BE2C (cell line): ENCODE data around the gene SORBS1.

Experiments
- DNase-seq: peaks from one replicate; pipeline ENCODE4 v3.0.0-alpha.2; 2020
- H3K27me3 ChIP-seq: fragments of 250-450 bp; sonication (Bioruptor Pico); 2 replicates; pipeline ENCODE4 v1.5.1; 2020; ENCODE audit warnings: mild to moderate bottlenecking
- H3K36me3 ChIP-seq: fragments of 250-450 bp; sonication (Bioruptor Pico); 2 replicates; pipeline ENCODE4 v1.5.1; 2020; ENCODE audit warnings: mild to moderate bottlenecking
- H3K4me1 ChIP-seq: fragments of 250-450 bp; sonication (Bioruptor Pico); 2 replicates; pipeline ENCODE4 v1.5.1; 2020
- H3K4me3 ChIP-seq: 2 replicates; pipeline ENCODE4 v1.5.1; 2011; ENCODE audit warnings: low read depth, low read length
- H3K9me3 ChIP-seq: fragments of 250-450 bp; sonication (Bioruptor Pico); 2 replicates; pipeline ENCODE4 v1.5.1; 2020
- CTCF ChIP-seq: IDR thresholded peaks from 2 replicates; pipeline ENCODE4 v1.5.1; 2012; ENCODE audit warnings: mild to moderate bottlenecking, low read depth, low read length

Gene SORBS1

DNA sequence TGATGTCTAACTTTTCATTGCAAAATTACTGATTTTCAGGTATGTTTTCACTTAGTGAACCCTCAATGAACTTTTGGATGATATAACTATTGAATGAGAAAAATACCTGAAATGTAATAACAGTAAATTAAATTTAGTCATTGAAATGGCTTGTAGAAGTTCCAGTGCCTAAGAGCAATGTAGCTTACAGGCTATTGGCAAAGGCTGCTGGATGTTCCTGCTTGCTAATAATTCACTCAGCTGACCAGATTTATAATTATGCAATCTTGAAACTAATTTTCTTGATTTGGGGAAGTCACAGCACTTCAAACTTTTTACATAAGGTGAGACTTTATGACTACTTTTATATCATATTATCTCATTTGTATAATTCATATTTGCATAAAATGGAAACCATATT lies 73.2 kb downstream of the SORBS1 start:
- H3K4me3 ChIP-seq = no peak overlapping the region
- H3K27me3 ChIP-seq = no peaks in the 10 kb centered on the region
- no peaks in the 10 kb centered on the region for H3K9me3 ChIP-seq
- no peaks in the 10 kb centered on the region for H3K36me3 ChIP-seq
- no peak for DNase-seq
- no peak for TF ChIP-seq CTCF
- H3K4me1 ChIP-seq = no peaks in the 10 kb centered on the region

- DNase-seq = no peak
- no peaks in the 10 kb centered on the region for H3K4me1 ChIP-seq
- H3K36me3 ChIP-seq = no peaks in the 10 kb centered on the region
- no peaks in the 10 kb centered on the region for H3K27me3 ChIP-seq
- TF ChIP-seq CTCF = no peak
- H3K4me3 ChIP-seq = no peak overlapping the region
- H3K9me3 ChIP-seq = no peaks in the 10 kb centered on the region
Observed at GRCh38 chr10:95485056-95485844, 75.9 kb downstream of the SORBS1 start.

GRCh38 chr10:95482501-95483233 lies 78.5 kb downstream of the SORBS1 start:
- no peaks in the 10 kb centered on the region for H3K4me1 ChIP-seq
- no peaks in the 10 kb centered on the region for H3K27me3 ChIP-seq
- no peaks in the 10 kb centered on the region for H3K36me3 ChIP-seq
- no peaks in the 10 kb centered on the region for H3K9me3 ChIP-seq
- no peak for DNase-seq
- no peak for TF ChIP-seq CTCF
- no peak overlapping the region for H3K4me3 ChIP-seq

DNA sequence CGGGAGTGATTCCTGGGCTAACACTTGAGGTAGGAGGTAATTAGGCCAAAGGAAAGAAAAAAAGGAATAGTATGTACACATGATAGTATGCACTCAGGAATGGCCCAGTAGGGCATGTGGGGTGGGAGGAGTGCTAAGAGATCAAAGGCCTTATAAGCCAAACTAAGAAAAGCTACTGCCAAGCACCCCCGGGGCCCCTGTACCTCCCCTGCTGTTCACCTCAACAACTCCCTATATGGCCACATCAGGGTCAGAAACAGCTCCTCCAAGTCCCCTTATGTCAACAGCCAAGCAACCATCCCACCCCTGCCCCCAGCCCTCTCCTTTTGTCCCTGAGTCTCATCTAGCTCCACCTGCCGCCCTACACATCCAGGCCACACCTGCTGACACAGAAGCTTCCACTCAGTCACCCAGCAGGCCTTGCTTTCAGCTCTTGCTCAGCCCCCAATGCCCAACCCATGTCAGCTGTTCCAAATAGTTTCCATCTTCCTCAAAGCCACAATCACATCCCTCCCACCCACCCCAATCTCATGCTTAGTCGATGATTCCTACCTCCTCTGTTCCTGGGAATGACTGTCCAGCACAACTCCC lies 80.2 kb downstream of the SORBS1 start:
- Histone ChIP-seq H3K27me3 (no peaks in the 10 kb centered on the region), H3K9me3 (no peaks in the 10 kb centered on the region), H3K4me1 (no peaks in the 10 kb centered on the region), H3K36me3 (no peaks in the 10 kb centered on the region), H3K4me3 (no peak overlapping the region)
- TF ChIP-seq CTCF = no peak
- DNase-seq = no peak

DNA sequence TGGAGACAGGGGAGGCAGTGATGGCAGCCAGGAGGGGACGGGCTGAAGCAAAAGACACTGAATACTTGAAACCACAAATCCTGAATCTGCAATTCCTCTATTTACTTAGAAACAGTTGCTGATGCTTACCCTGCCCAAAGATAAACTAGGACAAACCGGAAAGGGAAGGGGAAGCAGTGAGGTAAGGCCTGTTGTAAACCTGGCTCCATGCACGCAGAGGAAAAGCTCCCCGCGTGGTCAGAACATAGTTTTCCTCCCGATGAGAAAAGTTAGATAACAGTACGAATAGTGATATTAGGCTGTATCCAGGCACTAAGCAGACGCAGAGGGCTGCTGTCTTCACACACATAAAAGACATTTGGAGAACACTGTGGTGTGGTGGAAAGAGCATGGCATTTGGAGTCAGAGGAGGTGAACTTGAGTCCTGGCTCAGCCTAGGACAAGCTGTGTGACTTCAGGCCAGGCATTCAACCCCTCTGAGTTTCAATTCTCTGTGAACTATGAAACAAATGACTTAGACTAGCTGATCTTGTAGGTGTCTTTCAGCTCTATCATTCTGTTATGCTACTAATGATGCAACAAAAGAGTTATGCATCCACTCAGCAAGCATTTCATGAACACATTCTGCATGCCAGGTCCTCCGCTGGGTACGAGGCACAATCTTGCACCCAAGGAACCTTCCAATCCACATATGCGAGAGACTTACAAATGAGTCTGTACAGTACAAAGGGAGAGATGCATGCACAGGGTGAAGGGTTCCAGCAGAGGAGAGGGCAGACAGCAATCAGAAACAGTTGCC lies 80.9 kb downstream of the SORBS1 start:
- Histone ChIP-seq H3K4me3 (no peak overlapping the region), H3K4me1 (no peaks in the 10 kb centered on the region)
- TF ChIP-seq CTCF = no peak

More for the DNA sequence above, 80.9 kb downstream of the SORBS1 start:
- no peaks in the 10 kb centered on the region for H3K9me3 ChIP-seq
- H3K27me3 ChIP-seq = no peaks in the 10 kb centered on the region
- DNase-seq = no peak
- no peaks in the 10 kb centered on the region for H3K36me3 ChIP-seq
